HG03097 (cell line): ENCODE data around the gene OSBPL9.

Experiments
- ATAC-seq: cut with Tn5 transposase; IDR thresholded peaks from one replicate; pipeline ENCODE4 v1.9.1; 2021; ENCODE audit not compliant: unreplicated experiment, low FRiP score

The OSBPL9 gene

GRCh38 chr1:51733793-51734522 lies 117.1 kb downstream of the OSBPL9 start:
- no peak for ATAC-seq

GRCh38 chr1:51734896-51735745 lies 118.2 kb downstream of the OSBPL9 start:
- ATAC-seq: no peak

- no peak for ATAC-seq
Observed at GRCh38 chr1:51735746-51736254, 118.9 kb downstream of the OSBPL9 start.

- ATAC-seq: no peak
Observed at GRCh38 chr1:51736702-51737101, 119.8 kb downstream of the OSBPL9 start.

GRCh38 chr1:51738681-51739080 lies 121.8 kb downstream of the OSBPL9 start:
- ATAC-seq: no peak

- no peak for ATAC-seq
Observed at GRCh38 chr1:51740652-51741051, 123.8 kb downstream of the OSBPL9 start.

GRCh38 chr1:51741121-51741681 lies 124.3 kb downstream of the OSBPL9 start:
- no peak for ATAC-seq

- ATAC-seq: no peak
Observed at GRCh38 chr1:51744506-51745303, 127.8 kb downstream of the OSBPL9 start.

- no peak for ATAC-seq
Observed at GRCh38 chr1:51745304-51745570, 128.3 kb downstream of the OSBPL9 start.

GRCh38 chr1:51749151-51749550 lies 132.3 kb downstream of the OSBPL9 start:
- ATAC-seq: no peak

GRCh38 chr1:51750218-51750617 lies 133.3 kb downstream of the OSBPL9 start:
- no peak for ATAC-seq

- no peak for ATAC-seq
Observed at GRCh38 chr1:51750729-51751128, 133.8 kb downstream of the OSBPL9 start.

GRCh38 chr1:51752073-51752948 lies 135.4 kb downstream of the OSBPL9 start:
- ATAC-seq: no peak

GRCh38 chr1:51753969-51754368 lies 137.1 kb downstream of the OSBPL9 start:
- no peak for ATAC-seq

- no peak for ATAC-seq
Observed at GRCh38 chr1:51754666-51755065, 137.8 kb downstream of the OSBPL9 start.

- no peak for ATAC-seq
Observed at GRCh38 chr1:51755437-51755836, 138.5 kb downstream of the OSBPL9 start.

GRCh38 chr1:51756290-51756689 lies 139.4 kb downstream of the OSBPL9 start:
- no peak for ATAC-seq

- ATAC-seq: no peak
Observed at GRCh38 chr1:51758310-51758709, 141.4 kb downstream of the OSBPL9 start.

- ATAC-seq: no peak
Observed at GRCh38 chr1:51760872-51761271, 144.0 kb downstream of the OSBPL9 start.

GRCh38 chr1:51761351-51761750 lies 144.5 kb downstream of the OSBPL9 start:
- no peak for ATAC-seq
